HCT116 (cell line): ENCODE results near the gene RNASEL. TPM values are rescaled to one million over a fixed set of nuclear protein-coding genes. Genes with fewer than 3 reads are reported as not detected.

Source experiments
- ATAC-seq: fragments of 200-7000 bp; cut with Tn5 transposase; 2 replicates; pipeline ENCODE4 v1.9.1; 2020; ENCODE audit warnings: mild to moderate bottlenecking, moderate library complexity
- BruUV-seq: library from RNA; stranded (reverse); fragments of 400-500 nt; replicated peaks from 2 replicates; lab custom pipeline; 2021; lab: Mats Ljungman, UMichigan
- CTCF ChIA-PET: fragments of 300-600 bp; sonication (Branson Sonifier 250); formaldehyde crosslinking; loops from one replicate; lab custom pipeline; 2021; ENCODE audit warnings: antibody characterized with exemption; lab: Charles Lee
- POLR2A ChIA-PET: fragments of 300-600, 350-600 bp; sonication (Branson Sonifier 250); formaldehyde crosslinking; loops from one replicate; lab custom pipeline; 2021; ENCODE audit warnings: antibody characterized with exemption; lab: Charles Lee
- RAD21 ChIA-PET, 2 experiments: fragments of 300-600 bp; sonication (Branson Sonifier 250); formaldehyde crosslinking; loops; one replicate each; lab custom pipeline; 2023; ENCODE audit warnings: low total read pairs in 2 of 2; ENCODE audit not compliant: uncharacterized antibody in 2 of 2, unreplicated experiment in 2 of 2, low non-redundant PET in 1 of 2; lab: Charles Lee
- DNase-seq: peaks from one replicate; pipeline ENCODE4 v3.0.0-alpha.2; 2010; ENCODE audit warnings: low read depth, low spot score
- H2AFZ ChIP-seq: fragments of 200-600 bp; shearing (Covaris generic), sonication (generic); 2 replicates; pipeline ENCODE4 v1.6.1; 2017; ENCODE audit warnings: low read depth, mixed run types, mixed read lengths, antibody characterized with exemption, low read length; ENCODE audit not compliant: poor library complexity, severe bottlenecking
- H3K27ac ChIP-seq: 2 replicates; pipeline ENCODE4 v1.5.1; 2012; ENCODE audit warnings: low read depth, low read length
- H3K27me3 ChIP-seq: fragments of 200-600 bp; sonication (generic); 2 replicates; pipeline ENCODE4 v1.6.1; 2016; ENCODE audit warnings: mixed run types, low read length, mixed read lengths; ENCODE audit not compliant: insufficient read depth
- H3K36me3 ChIP-seq, 2 experiments: fragments of 200-500 bp in 1 of 2; fragments of 200-600 bp in 1 of 2; sonication (Bioruptor generic) in 1 of 2; sonication (generic) in 1 of 2; 2 replicates each; pipeline versions ENCODE4 v1.5.1 to v1.6.1; 2014 to 2016; ENCODE audit warnings: low read length in 2 of 2, inconsistent platforms in 1 of 2, mixed read lengths in 1 of 2, mixed run types in 1 of 2; ENCODE audit not compliant: insufficient read depth in 2 of 2, control insufficient read depth in 1 of 2
- H3K4me1 ChIP-seq, 2 experiments: fragments of 200-600 bp in 1 of 2; sonication (generic) in 1 of 2; 2 replicates each; pipeline versions ENCODE4 v1.5.1 to v1.6.1; 2012 to 2017; ENCODE audit warnings: low read length in 2 of 2, inconsistent platforms in 1 of 2, mild to moderate bottlenecking in 1 of 2, mixed read lengths in 1 of 2, mixed run types in 1 of 2, moderate library complexity in 1 of 2; ENCODE audit not compliant: insufficient read depth in 2 of 2, control insufficient read depth in 1 of 2
- H3K4me2 ChIP-seq: fragments of 200-600 bp; sonication (generic); 2 replicates; pipeline ENCODE4 v1.6.1; 2017; ENCODE audit warnings: mixed run types, low read length, mixed read lengths
- H3K4me3 ChIP-seq, 2 experiments: fragments of 200-600 bp in 1 of 2; sonication (generic) in 1 of 2; replicated peaks in 1 of 2; 2 replicates each; pipeline ENCODE4 v1.5.1; 2011 to 2016; ENCODE audit warnings: low read length in 2 of 2, control low read depth in 1 of 2, low read depth in 1 of 2, mild to moderate bottlenecking in 1 of 2, mixed read lengths in 1 of 2, mixed run types in 1 of 2
- H3K79me2 ChIP-seq: fragments of 200-600 bp; sonication (generic); 2 replicates; pipeline ENCODE4 v1.6.1; 2017; ENCODE audit warnings: mild to moderate bottlenecking, mixed run types, low read length, moderate library complexity, mixed read lengths; ENCODE audit not compliant: insufficient read depth
- H3K9ac ChIP-seq: fragments of 200-600 bp; sonication (generic); 2 replicates; pipeline ENCODE4 v1.6.1; 2016; ENCODE audit warnings: low read length, mixed read lengths
- H3K9me2 ChIP-seq: fragments of 200-600 bp; sonication (generic), shearing (Covaris generic); 2 replicates; pipeline ENCODE4 v1.6.1; 2017; ENCODE audit warnings: mixed run types, mild to moderate bottlenecking, moderate library complexity; ENCODE audit not compliant: insufficient read depth
- H3K9me3 ChIP-seq, 2 experiments: fragments of 200-500 bp in 1 of 2; fragments of 200-600 bp in 1 of 2; sonication (Bioruptor generic) in 1 of 2; sonication (generic) in 1 of 2; 2 replicates each; pipeline ENCODE4 v1.6.1; 2014 to 2017; ENCODE audit warnings: low read length in 2 of 2, mixed read lengths in 2 of 2, inconsistent platforms in 1 of 2, low read depth in 1 of 2, mild to moderate bottlenecking in 1 of 2, mixed run types in 1 of 2, moderate library complexity in 1 of 2; ENCODE audit not compliant: control insufficient read depth in 1 of 2, insufficient read depth in 1 of 2
- H4K20me1 ChIP-seq: fragments of 200-600 bp; sonication (generic), shearing (Covaris generic); 2 replicates; pipeline ENCODE4 v1.6.1; 2017; ENCODE audit warnings: mixed run types, mild to moderate bottlenecking, moderate library complexity; ENCODE audit not compliant: insufficient read depth
- ATF3 ChIP-seq: IDR thresholded peaks from 2 replicates; pipeline ENCODE4 v1.6.1; 2012
- CBX3 ChIP-seq: IDR thresholded peaks from 2 replicates; pipeline ENCODE4 v1.6.1; 2012; ENCODE audit warnings: low read depth
- EGR1 ChIP-seq: IDR thresholded peaks from 2 replicates; pipeline ENCODE4 v1.6.1; 2012; ENCODE audit warnings: low read depth
- FOSL1 ChIP-seq: IDR thresholded peaks from 2 replicates; pipeline ENCODE4 v1.6.1; 2012; ENCODE audit warnings: low read depth
- RAD21 ChIP-seq: IDR thresholded peaks from 2 replicates; pipeline ENCODE4 v1.6.1; 2012; ENCODE audit warnings: low read depth, mild to moderate bottlenecking
- SIN3A ChIP-seq: IDR thresholded peaks from 2 replicates; pipeline ENCODE4 v1.6.1; 2012; ENCODE audit warnings: low read depth
- SP1 ChIP-seq: IDR thresholded peaks from 2 replicates; pipeline ENCODE4 v1.6.1; 2012; ENCODE audit warnings: low read depth
- SRF ChIP-seq: IDR thresholded peaks from 2 replicates; pipeline ENCODE4 v1.6.1; 2012; ENCODE audit warnings: low read depth
- TCF7L2 ChIP-seq: IDR thresholded peaks from 2 replicates; pipeline ENCODE4 v1.7.0; 2011; ENCODE audit warnings: borderline replicate concordance, inconsistent platforms; ENCODE audit not compliant: insufficient read depth, insufficient read length; ENCODE audit errors: extremely low read depth
- YY1 ChIP-seq: IDR thresholded peaks from 2 replicates; pipeline ENCODE4 v1.6.1; 2011; ENCODE audit warnings: low read length, low read depth, moderate library complexity, mild to moderate bottlenecking; ENCODE audit not compliant: insufficient replicate concordance; ENCODE audit errors: extremely low read depth
- ZNF274 ChIP-seq: fragments of 200-500 bp; sonication (Bioruptor generic); IDR thresholded peaks from 2 replicates; pipeline ENCODE4 v1.6.1; 2014; ENCODE audit warnings: mild to moderate bottlenecking, low read depth, low read length, inconsistent platforms
- intact Hi-C: fragments of 100-400 bp; cut with micrococcal nuclease; formaldehyde crosslinking; loops from 2 replicates; pipeline ENCODE4 v1.10.0; 2022
- total RNA-seq: library from RNA; stranded (reverse); gene quantifications from one replicate; pipeline ENCODE4 v1.2.1, GENCODE V29; 2021; ENCODE audit not compliant: unreplicated experiment
- TF ChIP-seq, protein P1 (sequence below): IDR thresholded peaks from 2 replicates; pipeline ENCODE4 v1.6.1; 2012; ENCODE audit warnings: low read depth

RNASEL gene
- total RNA-seq, 1 experiment from 2014 or later, result 2.9 TPM

GRCh38 chr1:182589520-182589919 lies 464 bp upstream of the RNASEL start:
- RAD21 ChIA-PET, result interaction anchor here (0.6 to 0.8 kb wide), 2 partner anchors 177 to 193 kb away, joined by 3 read pairs; no protein-coding TSS in a partner anchor
- H3K4me3 ChIP-seq, result peak overlapping the region in 1 of 2 experiments; percentile 69; a peak in 2 of 4 replicates
- CTCF ChIA-PET, result interaction anchor here (1.7 to 1.8 kb wide), 2 partner anchors 195 to 197 kb away, joined by 7 read pairs; no protein-coding TSS in a partner anchor
- TF ChIP-seq FOSL1 (no peak), ZNF274 (no peak), EGR1 (no peak), CBX3 (no peak), SP1 (no peak)
- no peaks in the 10 kb centered on the region for H3K9me2 ChIP-seq
- POLR2A ChIA-PET, result interaction anchor here (1.1 to 1.7 kb wide), 3 partner anchors 9 to 82 kb away, joined by 3 to 5 read pairs (median 3); no protein-coding TSS in a partner anchor
- peaks cover 0 to 13% of the 10 kb centered on the region in 2 experiments; a peak in 2 of 4 replicates for H3K4me1 ChIP-seq
- BruUV-seq, result no TSS peak
- peak overlapping the region; percentile 82 for H3K4me2 ChIP-seq
- intact Hi-C loops, result no loop called here
- ATAC-seq (no peak), DNase-seq (no peak)
- no peaks in the 10 kb centered on the region for H3K27me3 ChIP-seq
- no peaks in the 10 kb centered on the region for H4K20me1 ChIP-seq
- no peaks in the 10 kb centered on the region for H3K36me3 ChIP-seq
- no peak overlapping the region for H3K9ac ChIP-seq
- H3K79me2 ChIP-seq, result no peaks in the 10 kb centered on the region
- H3K27ac ChIP-seq, result no peak overlapping the region
- H2AFZ ChIP-seq, result peak overlapping the region; percentile 91
- H3K9me3 ChIP-seq, result no peaks in the 10 kb centered on the region

- no peak for ATAC-seq
Measured at GRCh38 chr1:182587666-182588499, 1.2 kb downstream of the RNASEL start.

More at GRCh38 chr1:182587666-182588499, 1.2 kb downstream of the RNASEL start:
- no peak overlapping the region; the same call in 1 of the 2 replicates for H3K27ac ChIP-seq
- no peaks in the 10 kb centered on the region for H3K79me2 ChIP-seq
- no peaks in the 10 kb centered on the region for H3K9me3 ChIP-seq
- H3K4me1 ChIP-seq, result peaks cover 0 to 13% of the 10 kb centered on the region in 2 experiments; a peak in 2 of 4 replicates
- no peaks in the 10 kb centered on the region for H4K20me1 ChIP-seq
- CTCF ChIA-PET, result interaction anchor here (1.2 to 1.8 kb wide), 4 partner anchors 104 to 199 kb away, joined by 4 to 7 read pairs (median 6); no protein-coding TSS in a partner anchor
- no peak for DNase-seq
- BruUV-seq, result no TSS peak
- RAD21 ChIA-PET, result no interaction called here
- H3K4me2 ChIP-seq, result peak overlapping the region; percentile 82
- intact Hi-C loops, result no loop called here
- H3K9ac ChIP-seq, result peak overlapping the region; percentile 62; the same call in 1 of the 2 replicates
- no peak for TF ChIP-seq TCF7L2
- TF ChIP-seq ATF3, result no peak
- TF ChIP-seq YY1, result no peak
- TF ChIP-seq CBX3, result no peak
- TF ChIP-seq RAD21, result no peak
- TF ChIP-seq, protein P1, sequence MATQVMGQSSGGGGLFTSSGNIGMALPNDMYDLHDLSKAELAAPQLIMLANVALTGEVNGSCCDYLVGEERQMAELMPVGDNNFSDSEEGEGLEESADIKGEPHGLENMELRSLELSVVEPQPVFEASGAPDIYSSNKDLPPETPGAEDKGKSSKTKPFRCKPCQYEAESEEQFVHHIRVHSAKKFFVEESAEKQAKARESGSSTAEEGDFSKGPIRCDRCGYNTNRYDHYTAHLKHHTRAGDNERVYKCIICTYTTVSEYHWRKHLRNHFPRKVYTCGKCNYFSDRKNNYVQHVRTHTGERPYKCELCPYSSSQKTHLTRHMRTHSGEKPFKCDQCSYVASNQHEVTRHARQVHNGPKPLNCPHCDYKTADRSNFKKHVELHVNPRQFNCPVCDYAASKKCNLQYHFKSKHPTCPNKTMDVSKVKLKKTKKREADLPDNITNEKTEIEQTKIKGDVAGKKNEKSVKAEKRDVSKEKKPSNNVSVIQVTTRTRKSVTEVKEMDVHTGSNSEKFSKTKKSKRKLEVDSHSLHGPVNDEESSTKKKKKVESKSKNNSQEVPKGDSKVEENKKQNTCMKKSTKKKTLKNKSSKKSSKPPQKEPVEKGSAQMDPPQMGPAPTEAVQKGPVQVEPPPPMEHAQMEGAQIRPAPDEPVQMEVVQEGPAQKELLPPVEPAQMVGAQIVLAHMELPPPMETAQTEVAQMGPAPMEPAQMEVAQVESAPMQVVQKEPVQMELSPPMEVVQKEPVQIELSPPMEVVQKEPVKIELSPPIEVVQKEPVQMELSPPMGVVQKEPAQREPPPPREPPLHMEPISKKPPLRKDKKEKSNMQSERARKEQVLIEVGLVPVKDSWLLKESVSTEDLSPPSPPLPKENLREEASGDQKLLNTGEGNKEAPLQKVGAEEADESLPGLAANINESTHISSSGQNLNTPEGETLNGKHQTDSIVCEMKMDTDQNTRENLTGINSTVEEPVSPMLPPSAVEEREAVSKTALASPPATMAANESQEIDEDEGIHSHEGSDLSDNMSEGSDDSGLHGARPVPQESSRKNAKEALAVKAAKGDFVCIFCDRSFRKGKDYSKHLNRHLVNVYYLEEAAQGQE, result no peak
- TF ChIP-seq SRF, result no peak
- TF ChIP-seq SIN3A, result no peak
- no peaks in the 10 kb centered on the region for H3K36me3 ChIP-seq
- no peaks in the 10 kb centered on the region for H3K27me3 ChIP-seq
- peak overlapping the region; percentile 63 to 69 for H3K4me3 ChIP-seq
- POLR2A ChIA-PET, result interaction anchor here (1.4 kb wide), 1 partner anchor 15 kb away, joined by 5 read pairs; no protein-coding TSS in a partner anchor
- H2AFZ ChIP-seq, result no peak overlapping the region
- no peaks in the 10 kb centered on the region for H3K9me2 ChIP-seq
